Anterior cingulate cortex (tissue), 58 donors: ENCODE data around the gene KRTAP9-7.
"Not testable (repeated sequence)": the region's sequence is repeated elsewhere in the genome, so short reads cannot be mapped to it uniquely, and the experiment has no call there.

Experiments used
- DNase-seq, 58 donors: peaks; one replicate each; lab custom pipeline; 2025; lab: John Stamatoyannopoulos, UW

Gene KRTAP9-7

DNA sequence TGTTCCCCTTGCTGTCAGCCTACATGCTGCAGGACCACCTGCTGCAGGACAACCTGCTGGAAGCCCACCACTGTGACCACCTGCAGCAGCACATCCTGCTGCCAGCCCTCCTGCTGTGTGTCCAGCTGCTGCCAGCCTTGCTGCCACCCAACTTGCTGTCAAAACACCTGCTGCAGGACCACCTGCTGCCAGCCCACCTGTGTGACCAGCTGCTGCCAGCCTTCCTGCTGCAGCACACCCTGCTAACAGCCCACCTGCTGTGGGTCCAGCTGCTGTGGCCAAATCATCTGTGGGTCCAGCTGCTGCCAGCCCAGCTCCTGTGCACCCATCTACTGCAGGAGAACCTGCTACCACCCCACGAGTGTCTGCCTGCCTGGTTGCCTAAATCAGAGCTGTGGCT, 4.2 kb upstream of the KRTAP9-7 start:
- not testable (repeated sequence) for DNase-seq

GRCh38 chr17:41271858-41272257, 3.6 kb upstream of the KRTAP9-7 start:
- no peak for DNase-seq

DNA sequence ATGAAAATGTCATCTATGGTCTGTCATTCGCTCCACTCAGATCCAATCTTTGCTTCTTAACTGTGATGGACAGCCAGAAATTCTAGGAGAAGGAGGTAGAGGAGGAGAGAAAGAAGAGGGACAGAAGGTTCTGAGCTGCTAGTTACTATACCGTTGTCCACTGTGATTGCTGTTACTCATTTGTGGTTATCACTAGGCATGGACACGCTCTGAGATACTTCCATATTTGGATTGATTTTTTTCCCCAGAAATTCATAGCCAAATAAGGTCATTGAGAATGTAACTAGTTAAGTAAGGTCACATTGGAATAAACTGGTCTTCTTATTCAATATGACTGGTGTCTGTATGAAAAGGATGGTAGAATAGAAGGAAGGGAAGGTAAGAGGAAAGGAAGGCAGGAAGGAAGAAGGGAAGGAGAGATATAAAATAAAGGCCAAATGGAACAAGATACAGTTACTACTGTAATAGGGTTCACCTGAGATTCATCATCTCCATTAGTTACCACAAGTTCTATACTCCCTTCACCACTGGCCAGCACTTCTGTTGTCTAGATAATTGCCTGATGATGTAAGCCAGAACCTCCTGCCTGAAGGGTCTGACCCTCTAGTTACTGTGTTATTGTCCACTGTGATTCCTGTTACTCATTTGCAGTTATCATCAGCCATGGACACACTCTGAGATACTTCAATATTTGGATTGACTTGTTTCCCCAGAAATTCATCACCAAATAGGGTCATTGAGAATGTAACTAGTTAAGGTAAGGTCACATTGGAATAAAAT, 2.9 kb downstream of the KRTAP9-7 start:
- DNase-seq: no peak

DNA sequence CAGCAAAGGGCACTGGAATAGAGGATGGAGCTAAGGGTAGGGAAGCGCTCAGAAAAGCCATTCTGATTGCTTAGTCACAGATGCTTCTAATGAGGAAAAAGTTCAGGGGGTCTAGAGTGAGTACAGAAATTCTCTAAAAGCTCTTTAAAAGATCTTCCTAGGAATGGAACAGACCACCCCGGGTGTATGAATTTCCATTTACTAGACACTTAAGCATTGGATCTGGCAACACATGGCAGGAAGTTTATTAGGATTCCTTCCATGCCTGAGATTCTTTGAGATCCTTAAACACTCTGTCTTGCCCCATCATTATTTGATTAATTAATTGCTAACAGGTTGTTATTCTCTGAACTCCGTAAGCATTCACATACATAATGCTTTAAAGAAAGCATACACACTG, 8.5 kb downstream of the KRTAP9-7 start:
- no peak for DNase-seq

DNA sequence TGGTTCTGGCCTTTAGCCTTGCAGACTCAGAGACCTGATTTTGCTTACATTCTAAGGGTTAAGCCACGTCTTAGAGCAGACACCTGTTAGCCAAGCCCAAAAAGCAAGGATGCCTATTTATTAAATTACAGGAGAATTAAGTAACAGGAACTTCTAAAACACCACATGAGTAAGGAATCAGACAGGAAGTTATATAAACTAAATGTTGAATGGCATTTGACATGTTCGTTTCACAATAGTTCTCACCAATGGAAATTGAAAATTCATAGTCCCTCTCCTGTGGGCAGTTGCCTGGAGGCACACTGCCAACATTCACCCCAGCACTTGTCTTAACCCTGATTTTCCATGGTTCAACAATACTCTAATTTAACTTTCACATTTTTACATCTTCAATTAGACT, 9.0 kb downstream of the KRTAP9-7 start:
- DNase-seq: no peak

GRCh38 chr17:41287050-41287449, 11.6 kb downstream of the KRTAP9-7 start:
- no peak for DNase-seq

DNA sequence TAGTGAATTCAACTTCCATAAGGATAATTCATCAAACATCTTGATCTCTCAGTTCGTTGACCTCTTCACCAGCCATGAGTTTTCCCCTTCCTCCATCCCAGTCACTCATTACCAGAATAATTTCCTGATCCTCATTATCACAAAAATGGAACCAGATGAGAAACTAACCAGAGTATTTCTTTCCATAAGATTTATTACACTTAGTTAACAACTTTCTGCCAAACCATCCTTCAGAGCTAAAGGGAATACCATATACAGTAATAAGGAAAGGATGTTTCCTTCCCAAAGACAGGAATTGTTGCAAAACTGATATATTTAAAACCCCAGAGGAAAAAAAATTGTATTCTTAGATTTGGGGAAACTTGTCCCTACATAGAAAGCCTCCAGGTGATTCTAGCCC, 18.5 kb downstream of the KRTAP9-7 start:
- DNase-seq: no peak

DNA sequence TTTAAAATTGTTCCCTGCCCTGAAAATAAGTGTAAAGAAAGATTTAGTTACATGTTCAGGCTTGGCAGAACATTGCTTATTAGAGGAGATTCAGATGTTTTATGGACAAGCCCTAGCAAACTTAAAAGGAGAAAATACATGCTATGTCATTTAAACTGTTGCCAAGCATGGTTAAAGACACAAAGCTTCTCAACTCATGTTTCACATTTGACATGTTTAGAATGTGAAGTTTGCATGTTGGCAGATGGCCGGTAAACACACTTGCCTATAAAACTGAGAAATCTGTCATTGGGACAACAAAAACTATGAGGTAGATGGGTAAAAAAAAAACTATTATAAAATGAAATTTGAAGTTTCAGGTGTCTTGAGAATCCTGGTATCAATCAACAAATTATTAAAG, 21.3 kb downstream of the KRTAP9-7 start:
- no peak for DNase-seq

- no peak for DNase-seq
Measured at GRCh38 chr17:41298458-41299135, 23.1 kb downstream of the KRTAP9-7 start.

GRCh38 chr17:41301204-41301790, 25.8 kb downstream of the KRTAP9-7 start:
- DNase-seq: no peak

- peak in 4 of 58 donors; percentile 3 to 32 (median 8) for DNase-seq
Measured at GRCh38 chr17:41301916-41302901, 26.7 kb downstream of the KRTAP9-7 start, which contains the start of gene KRTAP29-1. KRTAP29-1 (minus strand) TSS chr17:41302851; CDS start chr17:41302851, 0 bp downstream.

DNA sequence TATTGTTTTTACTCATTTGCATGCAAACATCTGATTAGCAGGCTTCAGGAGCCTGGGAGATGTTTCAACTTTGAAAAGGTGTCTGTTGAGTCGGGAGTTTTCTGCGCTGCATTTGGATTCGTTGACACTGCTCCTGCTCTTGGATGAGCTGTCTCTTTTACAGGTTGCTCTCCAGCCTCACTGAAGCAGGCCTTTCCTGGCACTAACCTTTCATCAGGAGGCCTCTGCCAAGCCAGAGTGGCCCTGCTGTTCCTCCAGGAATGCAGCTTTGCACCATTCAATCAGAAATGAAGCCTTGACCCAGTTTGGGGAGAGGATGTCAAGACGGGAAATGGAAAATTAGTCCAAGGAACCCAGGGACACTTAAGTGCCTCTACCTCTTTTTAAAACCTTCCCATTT, 27.5 kb downstream of the KRTAP9-7 start:
- DNase-seq: no peak

- DNase-seq: no peak
Measured at GRCh38 chr17:41304091-41304490, 28.6 kb downstream of the KRTAP9-7 start.

DNA sequence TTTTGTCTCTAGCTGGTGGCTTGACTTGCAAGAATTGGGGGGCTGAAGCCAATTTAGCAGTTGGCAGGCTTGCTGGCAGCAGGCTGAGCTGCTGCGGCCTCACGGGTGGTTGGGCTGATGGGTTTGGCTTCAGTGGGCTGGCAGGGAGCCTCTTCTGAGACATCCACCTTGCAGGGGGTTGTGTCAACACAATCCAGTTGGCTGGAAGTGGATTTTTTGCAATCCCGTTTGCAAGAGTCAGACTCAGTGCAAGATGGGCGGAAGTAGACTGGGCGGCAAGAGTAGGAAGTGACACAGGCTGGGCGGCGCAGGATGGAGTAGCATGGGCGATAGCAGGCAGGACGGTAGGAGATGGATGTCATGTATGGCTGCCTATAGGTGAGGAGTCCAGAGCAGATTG, 32.1 kb downstream of the KRTAP9-7 start:
- peak in 5 of 58 donors; percentile 7 to 47 (median 29) for DNase-seq

DNA sequence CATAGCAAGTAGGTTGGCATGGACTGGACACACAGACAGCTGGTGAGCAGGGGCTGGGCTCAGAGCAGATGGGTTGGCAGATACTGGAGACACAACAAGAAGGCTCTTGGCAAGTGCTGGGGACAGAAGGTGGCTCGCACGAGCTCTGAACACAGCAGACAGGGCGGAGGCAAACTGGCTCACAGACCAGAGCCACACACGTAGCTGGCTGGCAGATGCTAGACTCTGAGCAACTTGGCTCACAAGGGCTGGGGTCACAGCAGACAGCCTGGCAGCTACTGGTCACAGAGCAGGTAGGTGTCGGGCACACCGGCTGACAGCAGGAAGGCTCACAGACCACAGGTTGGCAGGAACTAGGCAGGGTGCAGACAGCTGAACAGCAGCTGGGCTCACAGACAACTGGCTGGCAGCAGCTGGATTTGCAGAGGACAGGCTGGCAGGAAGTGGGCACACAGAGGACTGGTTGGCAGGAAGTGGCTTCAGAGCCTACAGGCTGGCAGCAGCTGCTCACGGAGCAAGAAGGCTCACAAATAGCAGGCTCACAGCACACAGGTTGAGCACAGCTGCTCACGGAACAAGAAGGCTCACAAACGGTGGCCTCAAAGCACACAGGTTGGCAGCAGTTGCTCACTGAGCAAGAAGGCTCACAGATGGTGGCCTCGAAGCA, 32.9 kb downstream of the KRTAP9-7 start:
- peak in 33 of 58 donors; percentile 12 to 77 (median 40) for DNase-seq

GRCh38 chr17:41308918-41309359, 33.4 kb downstream of the KRTAP9-7 start, which contains the start of gene KRTAP16-1:
KRTAP16-1 (minus strand) TSS chr17:41309309; CDS start chr17:41309253, 56 bp downstream.
- no peak for DNase-seq

DNA sequence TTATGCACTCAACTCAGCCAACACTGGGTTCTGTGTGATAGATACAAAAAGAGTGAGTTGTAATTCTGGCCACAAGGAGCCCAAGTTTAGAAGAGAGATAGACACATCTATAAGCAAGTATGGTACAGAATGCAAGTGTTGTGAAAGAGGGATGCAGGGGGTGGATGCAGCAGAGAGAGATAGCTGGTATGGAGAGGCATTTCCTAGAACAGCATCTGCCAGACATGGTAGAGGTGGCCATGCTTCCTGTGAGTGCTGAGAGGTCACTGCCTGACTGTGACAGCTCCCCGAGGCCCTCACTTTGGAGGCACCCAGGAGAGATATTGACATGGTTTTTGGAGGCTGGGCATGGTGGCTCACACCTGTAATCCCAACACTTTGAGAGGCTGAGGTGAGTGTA, 35.6 kb downstream of the KRTAP9-7 start:
- DNase-seq: no peak

- no peak for DNase-seq
Measured at GRCh38 chr17:41315204-41315794, 39.8 kb downstream of the KRTAP9-7 start, which contains the start of gene KRTAP17-1. KRTAP17-1 (minus strand) TSS chr17:41315710; CDS start chr17:41315650, 60 bp downstream.
